ENCODE results near the gene CTCFL. TPM values are rescaled to one million over a fixed set of nuclear protein-coding genes. Genes with fewer than 3 reads are reported as not detected.
A peak's percentile ranks its signal among the peaks of the same experiment; 100 is the strongest.

The CTCFL gene
- total and polyA plus RNA-seq, 8 donors, result not detected

GRCh38 chr20:57553376-57554018 lies 28.6 kb upstream of the CTCFL start:
- Histone ChIP-seq H3K27me3 (peaks cover 0 to 21% (median 10%) of the 10 kb centered on the region in 3 donors), H3K4me3 (no peak overlapping the region), H3K4me1 (no peaks in the 10 kb centered on the region), H3K9me3 (no peaks in the 10 kb centered on the region), H3K36me3 (no peaks in the 10 kb centered on the region), H3K27ac (no peak overlapping the region)
- no peak for DNase-seq
- intact Hi-C loops (cut with DNase I; ENCODE audit: low total_unique reads), result no loop called here
- TF ChIP-seq CTCF (IDR thresholded peaks at IDR 0.05) (no peak), POLR2A (IDR thresholded peaks at IDR 0.05) (no peak), POLR2AphosphoS5 (IDR thresholded peaks at IDR 0.05) (no peak), EP300 (IDR thresholded peaks at IDR 0.05) (no peak)
- 82 to 88% (median 85%) methylated on average over 11 of the region's 11 CpGs for WGBS, 5 donors

- no peak for DNase-seq
- no peaks in the 10 kb centered on the region for H3K4me1 ChIP-seq
- H3K27ac ChIP-seq, result no peak overlapping the region
- no peak overlapping the region for H3K4me3 ChIP-seq
- H3K27me3 ChIP-seq, result peaks cover 0 to 13% (median 10%) of the 10 kb centered on the region in 3 donors
- 88 to 95% (median 92%) methylated on average over 6 of the region's 6 CpGs for WGBS, 5 donors
- TF ChIP-seq POLR2AphosphoS5 (IDR thresholded peaks at IDR 0.05), result no peak
- no peak for TF ChIP-seq POLR2A (IDR thresholded peaks at IDR 0.05)
- no peak for TF ChIP-seq EP300 (IDR thresholded peaks at IDR 0.05)
- no peak for TF ChIP-seq CTCF (IDR thresholded peaks at IDR 0.05)
- intact Hi-C loops (cut with DNase I; ENCODE audit: low total_unique reads), result no loop called here
- H3K36me3 ChIP-seq, result no peaks in the 10 kb centered on the region
- H3K9me3 ChIP-seq, result no peaks in the 10 kb centered on the region
These were observed 27.5 kb upstream of the CTCFL start for GRCh38 chr20:57552471-57552870.

GRCh38 chr20:57548177-57549058 lies 23.5 kb upstream of the CTCFL start:
- Histone ChIP-seq H3K4me1 (no peaks in the 10 kb centered on the region), H3K36me3 (no peaks in the 10 kb centered on the region), H3K9me3 (no peaks in the 10 kb centered on the region), H3K27ac (no peak overlapping the region), H3K4me3 (no peak overlapping the region), H3K27me3 (peaks cover 0 to 3% (median 0%) of the 10 kb centered on the region in 3 donors)
- TF ChIP-seq CTCF (IDR thresholded peaks at IDR 0.05) (no peak), EP300 (IDR thresholded peaks at IDR 0.05) (no peak), POLR2A (IDR thresholded peaks at IDR 0.05) (no peak), POLR2AphosphoS5 (IDR thresholded peaks at IDR 0.05) (no peak)
- peak in 1 of 2 donors; percentile 53 for DNase-seq
- intact Hi-C loops (cut with DNase I; ENCODE audit: low total_unique reads), result no loop called here
- 76 to 80% (median 79%) methylated on average over 21 of the region's 21 CpGs for WGBS, 5 donors

- no peak for DNase-seq
- no peak overlapping the region for H3K27ac ChIP-seq
These were observed 22.2 kb upstream of the CTCFL start for GRCh38 chr20:57546956-57547649.

More at GRCh38 chr20:57546956-57547649, 22.2 kb upstream of the CTCFL start:
- no peaks in the 10 kb centered on the region for H3K4me1 ChIP-seq
- peaks cover 0 to 3% (median 0%) of the 10 kb centered on the region in 3 donors for H3K27me3 ChIP-seq
- intact Hi-C loops (cut with DNase I; ENCODE audit: low total_unique reads), result no loop called here
- WGBS, 5 donors, result 58 to 73% (median 72%) methylated on average over 8 of the region's 8 CpGs
- H3K9me3 ChIP-seq, result no peaks in the 10 kb centered on the region
- H3K4me3 ChIP-seq, result no peak overlapping the region
- TF ChIP-seq POLR2A (IDR thresholded peaks at IDR 0.05) (no peak), CTCF (IDR thresholded peaks at IDR 0.05) (no peak), POLR2AphosphoS5 (IDR thresholded peaks at IDR 0.05) (no peak), EP300 (IDR thresholded peaks at IDR 0.05) (no peak)
- H3K36me3 ChIP-seq, result no peaks in the 10 kb centered on the region
